Dendritic cell treated with granulocyte-macrophage colony-stimulating factor and Interleukin-4, amounts not matched to agents 40 ng/mL and 50 ng/mL, for 4 days (primary cell): Measurements from ENCODE around the gene CYB5R4.
"Not testable (repeated sequence)": the region's sequence is repeated elsewhere in the genome, so short reads cannot be mapped to it uniquely, and the experiment has no call there.

ENCODE experiments used
- H3K27ac Mint-ChIP-seq: one replicate; pipeline ENCODE4 v1.8.0; 2022; ENCODE audit warnings: mild to moderate bottlenecking, mixed read lengths
- H3K27me3 Mint-ChIP-seq: one replicate; pipeline ENCODE4 v1.8.0; 2022; ENCODE audit warnings: mild to moderate bottlenecking, mixed read lengths
- H3K36me3 Mint-ChIP-seq: one replicate; pipeline ENCODE4 v1.8.0; 2022; ENCODE audit warnings: low read depth, mixed read lengths
- H3K4me1 Mint-ChIP-seq: one replicate; pipeline ENCODE4 v1.8.0; 2022; ENCODE audit warnings: low read depth, mixed read lengths
- H3K4me3 Mint-ChIP-seq: one replicate; pipeline ENCODE4 v1.8.0; 2022; ENCODE audit warnings: mild to moderate bottlenecking, moderate library complexity, mixed read lengths
- H3K9me3 Mint-ChIP-seq: one replicate; pipeline ENCODE4 v1.8.0; 2022; ENCODE audit warnings: mixed read lengths
- intact Hi-C: fragments of 100-400 bp; cut with micrococcal nuclease; formaldehyde crosslinking; loops from one replicate; pipeline ENCODE4 v1.15.0; 2022

CYB5R4 gene

GRCh38 chr6:83873869-83874268 is 14.4 kb downstream of the CYB5R4 start:
- peaks cover 48% of the 10 kb centered on the region for H3K4me1 Mint-ChIP-seq
- no peaks in the 10 kb centered on the region for H3K9me3 Mint-ChIP-seq
- H3K27me3 Mint-ChIP-seq = no peaks in the 10 kb centered on the region
- no peak overlapping the region for H3K27ac Mint-ChIP-seq
- intact Hi-C loops = no loop called here
- H3K4me3 Mint-ChIP-seq = no peak overlapping the region
- peaks cover 42% of the 10 kb centered on the region for H3K36me3 Mint-ChIP-seq

DNA sequence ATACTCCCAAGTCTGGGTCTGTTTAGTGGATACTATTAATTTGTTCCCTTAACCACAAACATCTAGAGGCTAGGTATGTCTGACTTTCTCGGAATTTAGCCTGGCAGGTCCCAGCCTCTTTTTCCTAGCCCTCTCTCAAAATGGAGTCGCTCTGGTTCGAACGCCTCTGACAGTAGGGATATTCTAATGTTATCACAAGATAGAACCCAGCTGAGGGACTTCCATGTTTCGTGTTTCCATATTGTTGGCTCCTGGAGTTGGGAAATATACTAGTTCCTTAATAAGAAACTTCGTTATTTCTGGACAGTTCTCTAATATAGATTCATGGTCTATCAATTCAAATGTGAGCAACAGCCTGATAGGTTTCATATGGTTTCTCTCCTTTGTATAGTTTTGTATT is 16.4 kb downstream of the CYB5R4 start:
- H3K4me3 Mint-ChIP-seq = no peak overlapping the region
- H3K27ac Mint-ChIP-seq = no peak overlapping the region
- no peaks in the 10 kb centered on the region for H3K27me3 Mint-ChIP-seq
- H3K9me3 Mint-ChIP-seq = no peaks in the 10 kb centered on the region
- peaks cover 66% of the 10 kb centered on the region for H3K4me1 Mint-ChIP-seq
- peaks cover 37% of the 10 kb centered on the region for H3K36me3 Mint-ChIP-seq
- intact Hi-C loops = no loop called here

DNA sequence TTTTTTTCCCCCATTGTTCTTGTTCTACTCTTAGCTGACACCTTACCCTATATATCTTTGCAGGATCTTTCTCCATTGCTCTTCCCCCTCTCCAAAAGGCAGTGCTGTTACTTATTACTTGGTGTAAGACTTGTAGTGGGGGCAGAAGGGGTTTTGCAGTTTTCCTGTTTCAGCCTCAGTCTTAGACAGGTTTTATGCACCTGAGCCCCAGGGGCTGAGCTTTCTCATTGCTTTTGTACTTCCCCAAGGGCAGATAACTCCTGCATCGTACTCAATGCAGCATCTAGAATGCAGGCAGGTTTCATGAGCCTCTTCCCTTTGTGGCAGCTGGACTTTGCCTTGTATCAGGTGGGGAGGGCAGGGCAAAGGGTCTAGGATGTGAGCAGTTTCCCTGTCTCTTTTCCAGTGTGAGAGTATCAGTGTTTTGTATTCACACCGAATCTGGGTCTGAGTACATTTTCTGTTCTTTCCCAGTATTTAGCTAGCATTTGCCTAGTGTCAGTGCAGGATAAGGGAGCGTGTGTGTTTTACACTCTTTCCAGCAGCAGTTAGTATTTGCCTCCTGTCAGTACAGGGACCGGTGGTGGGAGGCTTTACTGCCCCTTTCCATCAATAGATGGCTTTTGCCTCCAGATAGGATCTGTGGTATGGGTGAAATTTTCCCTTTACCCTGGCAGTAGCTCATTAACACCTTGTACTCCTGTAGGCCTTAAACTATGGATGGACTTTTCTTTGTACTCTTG is 19.6 kb downstream of the CYB5R4 start:
- Mint-ChIP-seq H3K27ac (no peak overlapping the region), H3K27me3 (no peaks in the 10 kb centered on the region), H3K4me3 (no peak overlapping the region), H3K9me3 (no peaks in the 10 kb centered on the region), H3K4me1 (peaks cover 48% of the 10 kb centered on the region), H3K36me3 (peaks cover 35% of the 10 kb centered on the region)
- intact Hi-C loops = no loop called here

GRCh38 chr6:83879746-83880145 is 20.3 kb downstream of the CYB5R4 start:
- Mint-ChIP-seq H3K4me1 (peaks cover 42% of the 10 kb centered on the region), H3K27me3 (no peaks in the 10 kb centered on the region), H3K9me3 (no peaks in the 10 kb centered on the region), H3K27ac (no peak overlapping the region), H3K4me3 (no peak overlapping the region), H3K36me3 (peaks cover 29% of the 10 kb centered on the region)
- intact Hi-C loops = no loop called here

- no peaks in the 10 kb centered on the region for H3K27me3 Mint-ChIP-seq
- H3K27ac Mint-ChIP-seq = no peak overlapping the region
- intact Hi-C loops = no loop called here
- H3K4me3 Mint-ChIP-seq = no peak overlapping the region
- H3K9me3 Mint-ChIP-seq = no peaks in the 10 kb centered on the region
- H3K36me3 Mint-ChIP-seq = peaks cover 18% of the 10 kb centered on the region
- H3K4me1 Mint-ChIP-seq = peaks cover 27% of the 10 kb centered on the region
Measured at GRCh38 chr6:83883240-83883639, 23.8 kb downstream of the CYB5R4 start.

DNA sequence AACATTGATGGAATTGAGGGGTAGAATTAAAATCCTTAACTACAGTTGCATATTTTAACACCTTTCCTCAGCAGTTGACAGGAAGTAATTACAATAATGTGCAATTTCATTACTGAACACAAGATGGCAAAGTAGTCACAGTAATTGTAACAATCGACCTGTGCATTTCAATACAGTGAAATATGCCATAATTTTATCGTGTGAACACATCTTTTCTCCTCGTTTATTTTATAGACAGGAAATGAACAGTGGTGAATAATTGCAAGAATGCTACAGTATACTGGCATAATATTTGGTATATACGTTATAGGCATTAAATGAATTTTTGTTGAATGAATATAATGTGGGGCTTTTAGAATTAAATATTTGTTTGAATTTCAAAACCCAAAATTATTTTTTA is 25.0 kb downstream of the CYB5R4 start:
- H3K4me3 Mint-ChIP-seq = no peak overlapping the region
- no peaks in the 10 kb centered on the region for H3K27me3 Mint-ChIP-seq
- H3K4me1 Mint-ChIP-seq = peaks cover 28% of the 10 kb centered on the region
- intact Hi-C loops = loop anchor here (2.0 kb wide), 1 partner anchor 344 kb away; no protein-coding TSS in a partner anchor
- H3K36me3 Mint-ChIP-seq = peaks cover 18% of the 10 kb centered on the region
- no peaks in the 10 kb centered on the region for H3K9me3 Mint-ChIP-seq
- H3K27ac Mint-ChIP-seq = no peak overlapping the region

DNA sequence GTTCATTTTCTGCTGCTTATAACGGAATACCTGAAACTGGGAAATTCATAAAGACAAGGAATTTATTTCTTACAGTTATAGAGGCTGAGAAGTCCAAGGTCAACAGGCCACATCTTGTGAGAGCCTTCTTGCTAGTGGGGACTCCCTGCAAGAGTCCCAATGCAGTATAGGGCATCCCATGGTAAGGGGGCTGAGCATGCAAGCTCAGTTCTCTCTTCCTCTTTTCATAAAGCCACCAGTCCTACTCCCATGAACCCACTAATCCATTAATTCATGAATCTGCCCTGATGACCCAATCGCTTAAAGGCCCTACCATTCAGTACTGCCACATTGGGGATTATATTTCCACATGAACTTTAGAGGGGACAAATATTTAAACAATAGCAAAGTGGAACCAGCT is 26.5 kb downstream of the CYB5R4 start:
- H3K27ac Mint-ChIP-seq = no peak overlapping the region
- H3K4me3 Mint-ChIP-seq = no peak overlapping the region
- H3K4me1 Mint-ChIP-seq = peaks cover 24% of the 10 kb centered on the region
- H3K27me3 Mint-ChIP-seq = no peaks in the 10 kb centered on the region
- peaks cover 9% of the 10 kb centered on the region for H3K36me3 Mint-ChIP-seq
- no peaks in the 10 kb centered on the region for H3K9me3 Mint-ChIP-seq
- intact Hi-C loops = loop anchor here (1.0 to 2.0 kb wide), 2 partner anchors 334 to 343 kb away; no protein-coding TSS in a partner anchor

DNA sequence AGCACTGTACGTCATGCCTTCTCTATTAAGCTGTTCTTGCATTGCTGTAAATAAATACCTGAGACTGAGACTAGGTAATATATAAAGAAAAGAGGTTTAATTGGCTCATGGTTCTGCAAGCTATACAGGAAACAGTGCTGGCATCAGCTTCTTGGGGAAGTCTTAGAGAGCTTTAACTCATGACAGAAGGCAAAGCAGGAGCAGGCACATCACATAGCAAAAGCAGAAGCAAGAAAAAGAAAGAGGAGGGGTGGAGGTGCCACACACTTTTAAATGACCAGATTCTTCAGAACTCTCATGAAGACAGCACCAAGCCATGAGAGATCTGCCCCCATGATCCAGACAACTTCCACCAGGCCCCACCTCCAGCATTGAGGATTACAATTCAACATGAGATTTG is 30.1 kb downstream of the CYB5R4 start:
- intact Hi-C loops = no loop called here
- no peak overlapping the region for H3K4me3 Mint-ChIP-seq
- no peak overlapping the region for H3K27ac Mint-ChIP-seq
- peaks cover 44% of the 10 kb centered on the region for H3K4me1 Mint-ChIP-seq
- no peaks in the 10 kb centered on the region for H3K9me3 Mint-ChIP-seq
- peaks cover 16% of the 10 kb centered on the region for H3K36me3 Mint-ChIP-seq
- no peaks in the 10 kb centered on the region for H3K27me3 Mint-ChIP-seq

DNA sequence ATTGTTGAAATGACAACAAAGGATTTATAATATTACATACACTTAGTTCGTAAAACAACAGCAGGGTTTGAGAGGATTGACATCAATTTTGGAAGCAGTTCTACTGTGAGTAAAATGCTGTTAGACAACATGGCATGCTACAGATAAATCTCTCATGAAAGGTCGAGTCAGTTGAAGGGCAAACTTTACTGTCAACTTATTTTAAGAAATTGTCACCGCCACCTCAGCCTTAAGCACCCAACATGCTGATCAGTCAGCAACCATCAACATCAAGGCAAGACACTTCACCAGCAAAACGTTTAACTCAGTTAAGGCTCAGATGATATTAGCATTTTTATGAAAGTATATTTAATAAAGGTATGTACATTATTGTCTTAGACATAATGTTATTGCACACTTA is 31.0 kb downstream of the CYB5R4 start:
- H3K36me3 Mint-ChIP-seq = peaks cover 23% of the 10 kb centered on the region
- no peak overlapping the region for H3K27ac Mint-ChIP-seq
- no peak overlapping the region for H3K4me3 Mint-ChIP-seq
- H3K9me3 Mint-ChIP-seq = no peaks in the 10 kb centered on the region
- H3K27me3 Mint-ChIP-seq = no peaks in the 10 kb centered on the region
- intact Hi-C loops = no loop called here
- peaks cover 44% of the 10 kb centered on the region for H3K4me1 Mint-ChIP-seq

DNA sequence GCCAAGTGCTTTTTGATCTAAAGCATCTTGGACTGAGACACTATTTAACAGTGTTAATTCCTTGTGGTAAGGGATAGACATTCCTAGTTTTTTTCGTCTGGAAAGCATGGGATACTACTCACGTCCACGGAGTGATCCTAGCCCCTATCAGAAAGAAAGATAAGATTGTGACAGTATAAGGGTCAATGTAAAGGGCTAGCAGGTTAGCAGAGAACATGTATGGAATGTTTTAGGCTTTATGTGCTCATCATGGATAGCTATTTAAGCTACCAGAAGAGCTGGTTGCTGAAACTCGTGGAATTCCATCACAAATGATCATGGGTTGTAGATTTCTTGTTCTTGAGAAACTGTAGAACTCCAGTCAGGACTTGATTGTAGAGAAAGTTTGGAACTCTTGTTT is 32.1 kb downstream of the CYB5R4 start:
- H3K4me1 Mint-ChIP-seq = peaks cover 50% of the 10 kb centered on the region
- no peaks in the 10 kb centered on the region for H3K27me3 Mint-ChIP-seq
- H3K36me3 Mint-ChIP-seq = peaks cover 33% of the 10 kb centered on the region
- peak overlapping the region; percentile 33 for H3K27ac Mint-ChIP-seq
- H3K4me3 Mint-ChIP-seq = no peak overlapping the region
- intact Hi-C loops = no loop called here
- no peaks in the 10 kb centered on the region for H3K9me3 Mint-ChIP-seq

- Mint-ChIP-seq H3K9me3 (no peaks in the 10 kb centered on the region), H3K27me3 (no peaks in the 10 kb centered on the region), H3K4me1 (peaks cover 50% of the 10 kb centered on the region), H3K36me3 (peaks cover 42% of the 10 kb centered on the region), H3K4me3 (no peak overlapping the region), H3K27ac (no peak overlapping the region)
- intact Hi-C loops = no loop called here
Measured at GRCh38 chr6:83893024-83893423, 33.5 kb downstream of the CYB5R4 start.

DNA sequence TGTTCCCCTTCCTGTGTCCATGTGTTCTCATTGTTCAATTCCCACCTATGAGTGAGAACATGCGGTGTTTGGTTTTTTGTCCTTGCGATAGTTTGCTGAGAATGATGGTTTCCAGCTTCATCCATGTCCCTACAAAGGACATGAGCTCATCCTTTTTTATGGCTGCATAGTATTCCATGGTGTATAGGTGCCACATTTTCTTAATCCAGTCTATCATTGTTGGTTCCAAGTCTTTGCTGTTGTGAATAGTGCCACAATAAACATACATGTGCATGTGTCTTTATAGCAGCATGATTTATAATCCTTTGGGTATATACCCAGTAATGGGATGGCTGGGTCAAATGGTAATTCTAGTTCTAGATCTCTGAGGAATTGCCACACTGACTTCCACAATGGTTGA is 37.6 kb downstream of the CYB5R4 start:
- peaks cover 48% of the 10 kb centered on the region for H3K36me3 Mint-ChIP-seq

DNA sequence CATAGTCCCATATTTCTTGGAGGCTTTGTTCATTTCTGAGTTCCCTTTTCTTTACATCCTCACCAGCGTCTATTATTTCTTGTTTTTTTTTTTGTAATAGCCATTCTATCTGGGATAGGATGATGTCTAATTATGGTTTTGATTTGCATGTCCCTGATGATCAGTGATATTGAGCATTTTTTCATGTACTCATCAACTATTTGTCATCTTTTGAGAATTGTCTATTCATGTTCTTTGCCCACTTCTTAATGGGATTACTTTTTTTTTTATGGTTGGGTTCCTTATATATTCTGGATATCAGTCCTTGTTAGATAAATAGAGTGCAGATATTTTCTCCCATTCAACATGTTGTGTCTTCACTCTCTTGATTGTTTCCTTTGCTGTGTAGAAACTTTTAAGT is 42.1 kb downstream of the CYB5R4 start:
- H3K27ac Mint-ChIP-seq = no peak overlapping the region
- H3K4me3 Mint-ChIP-seq = no peak overlapping the region
- intact Hi-C loops = no loop called here
- no peaks in the 10 kb centered on the region for H3K9me3 Mint-ChIP-seq
- H3K4me1 Mint-ChIP-seq = peaks cover 53% of the 10 kb centered on the region
- H3K27me3 Mint-ChIP-seq = no peaks in the 10 kb centered on the region
- peaks cover 31% of the 10 kb centered on the region for H3K36me3 Mint-ChIP-seq

More for the DNA sequence above, 37.6 kb downstream of the CYB5R4 start:
- H3K27me3 Mint-ChIP-seq, H3K4me3 Mint-ChIP-seq, intact Hi-C loops, H3K9me3 Mint-ChIP-seq, H3K27ac Mint-ChIP-seq: not testable (repeated sequence)
- peaks cover 44% of the 10 kb centered on the region for H3K4me1 Mint-ChIP-seq

DNA sequence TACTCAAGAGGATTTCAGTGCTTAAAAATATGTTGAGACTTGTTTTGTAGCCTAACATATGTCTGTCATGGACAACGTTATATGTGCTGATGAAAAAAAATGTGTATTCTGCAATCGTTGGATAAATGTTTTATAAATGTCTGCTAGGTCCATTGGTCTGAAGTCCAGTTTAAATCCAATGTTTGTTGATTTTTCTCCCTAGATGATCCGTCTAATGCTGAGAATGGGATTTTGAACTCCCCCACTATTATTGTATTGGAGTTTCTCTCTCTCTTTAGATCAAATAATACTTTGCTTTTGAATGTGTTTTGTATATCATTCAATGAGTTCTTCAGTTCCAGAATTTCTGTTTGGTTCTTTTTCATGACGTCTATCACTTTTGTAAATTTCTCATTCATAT is 44.9 kb downstream of the CYB5R4 start:
- intact Hi-C loops = no loop called here

GRCh38 chr6:83905648-83906047 is 46.2 kb downstream of the CYB5R4 start:
- no peaks in the 10 kb centered on the region for H3K9me3 Mint-ChIP-seq
- no peaks in the 10 kb centered on the region for H3K27me3 Mint-ChIP-seq
- peaks cover 59% of the 10 kb centered on the region for H3K4me1 Mint-ChIP-seq
- H3K27ac Mint-ChIP-seq = no peak overlapping the region
- H3K36me3 Mint-ChIP-seq = peaks cover 41% of the 10 kb centered on the region
- no peak overlapping the region for H3K4me3 Mint-ChIP-seq
- intact Hi-C loops = no loop called here

More for the DNA sequence above, 44.9 kb downstream of the CYB5R4 start:
- H3K27me3 Mint-ChIP-seq = no peaks in the 10 kb centered on the region
- peaks cover 63% of the 10 kb centered on the region for H3K4me1 Mint-ChIP-seq
- H3K4me3 Mint-ChIP-seq = no peak overlapping the region
- H3K27ac Mint-ChIP-seq = no peak overlapping the region
- H3K36me3 Mint-ChIP-seq = peaks cover 37% of the 10 kb centered on the region
- H3K9me3 Mint-ChIP-seq = no peaks in the 10 kb centered on the region
